Stimulated activated CD8-positive, alpha-beta memory T cell treated with anti-CD3 and anti-CD28 coated beads, Interleukin-15, amount 100 ng/mL, for 4 hours (primary cell): ENCODE data around the gene NKAIN4.

ENCODE experiments used
- DNase-seq, 2 donors: peaks; one replicate each; pipeline ENCODE4 v3.0.0-alpha.2; 2020; ENCODE audit warnings: low read depth in 2 of 2

NKAIN4 gene

GRCh38 chr20:63254232-63254605 lies at the start of gene NKAIN4:
Gene NKAIN4 (minus strand): TSS chr20:63254463. CDS start chr20:63254450, 13 bp downstream.
- DNase-seq = no peak

- no peak for DNase-seq
Measured at GRCh38 chr20:63303095-63303666, 48.9 kb upstream of the NKAIN4 start.

- DNase-seq = no peak
Measured at GRCh38 chr20:63301671-63302070, 47.4 kb upstream of the NKAIN4 start.

- no peak for DNase-seq
Measured at GRCh38 chr20:63298731-63299312, 44.6 kb upstream of the NKAIN4 start.

GRCh38 chr20:63297796-63298572 lies 43.7 kb upstream of the NKAIN4 start:
- no peak for DNase-seq

- no peak for DNase-seq
Measured at GRCh38 chr20:63297371-63297781, 43.1 kb upstream of the NKAIN4 start.

GRCh38 chr20:63296531-63297299 lies 42.5 kb upstream of the NKAIN4 start:
- DNase-seq = no peak

GRCh38 chr20:63295846-63296245 lies 41.6 kb upstream of the NKAIN4 start:
- DNase-seq = no peak

- no peak for DNase-seq
Measured at GRCh38 chr20:63295422-63295821, 41.2 kb upstream of the NKAIN4 start.

- DNase-seq = no peak
Measured at GRCh38 chr20:63295018-63295417, 40.8 kb upstream of the NKAIN4 start.

GRCh38 chr20:63294536-63294900 lies 40.3 kb upstream of the NKAIN4 start:
- DNase-seq = no peak

GRCh38 chr20:63293871-63294535 lies 39.7 kb upstream of the NKAIN4 start:
- DNase-seq = no peak

- DNase-seq = no peak
Measured at GRCh38 chr20:63293456-63293855, 39.2 kb upstream of the NKAIN4 start.

GRCh38 chr20:63292904-63293303 lies 38.6 kb upstream of the NKAIN4 start, which contains the start of gene COL20A1:
Gene COL20A1 (plus strand): TSS chr20:63293186. CDS start chr20:63295108, 1,922 bp downstream.
- DNase-seq = no peak

GRCh38 chr20:63292292-63292701 lies 38.0 kb upstream of the NKAIN4 start:
- DNase-seq = no peak

GRCh38 chr20:63291811-63292210 lies 37.5 kb upstream of the NKAIN4 start:
- DNase-seq = no peak

GRCh38 chr20:63290677-63291472 lies 36.6 kb upstream of the NKAIN4 start:
- DNase-seq = peak; percentile 11 to 15

- no peak for DNase-seq
Measured at GRCh38 chr20:63290136-63290676, 35.9 kb upstream of the NKAIN4 start.

GRCh38 chr20:63289311-63290135 lies 35.3 kb upstream of the NKAIN4 start:
- DNase-seq = no peak
